GM12874 (cell line): ENCODE data around the gene THBD.

Source experiments
- CTCF ChIP-seq: IDR thresholded peaks from 2 replicates; pipeline ENCODE4 v1.5.1; 2011; ENCODE audit warnings: low read depth, mild to moderate bottlenecking, control low read depth, low read length, moderate library complexity; ENCODE audit not compliant: insufficient read depth

The THBD gene

GRCh38 chr20:23077277-23077676, 27.8 kb upstream of the THBD start:
- no peak for TF ChIP-seq CTCF

- no peak for TF ChIP-seq CTCF
Measured at GRCh38 chr20:23074052-23074451, 24.6 kb upstream of the THBD start.

GRCh38 chr20:23072892-23073586, 23.6 kb upstream of the THBD start:
- no peak for TF ChIP-seq CTCF

- TF ChIP-seq CTCF, result no peak
Measured at GRCh38 chr20:23071996-23072395, 22.5 kb upstream of the THBD start.

GRCh38 chr20:23071398-23071797, 21.9 kb upstream of the THBD start:
- no peak for TF ChIP-seq CTCF

GRCh38 chr20:23069108-23069507, 19.6 kb upstream of the THBD start:
- no peak for TF ChIP-seq CTCF

GRCh38 chr20:23068283-23068682, 18.8 kb upstream of the THBD start:
- TF ChIP-seq CTCF, result no peak
